Vagina (tissue), 2 donors: Measurements from ENCODE around the gene SEC14L5.

Experiments
- POLR2A ChIP-seq, 2 donors: fragments of 450-650 bp; IDR thresholded peaks; one replicate each; pipeline ENCODE4 v1.6.1; 2017; ENCODE audit warnings: antibody characterized with exemption in 2 of 2, mild to moderate bottlenecking in 2 of 2, moderate library complexity in 2 of 2
- POLR2AphosphoS5 ChIP-seq, 2 donors: sonication (generic); formaldehyde crosslinking; IDR thresholded peaks; one replicate each; pipeline ENCODE4 v1.9.0; 2017; ENCODE audit warnings: antibody characterized with exemption in 2 of 2, mild to moderate bottlenecking in 2 of 2, low read depth in 1 of 2; ENCODE audit not compliant: insufficient read depth in 1 of 2
- TF ChIP-seq, protein P1 (sequence below), 3 experiments: fragments of 450-650 bp in 2 of 3; fragments of 200-600 bp in 1 of 3; sonication (generic) in 1 of 3; IDR thresholded peaks; one replicate each; pipeline ENCODE4 v1.5.1; 2017 to 2019; ENCODE audit warnings: antibody characterized with exemption in 3 of 3, mild to moderate bottlenecking in 2 of 3, moderate library complexity in 2 of 3

- TF ChIP-seq, protein P1, sequence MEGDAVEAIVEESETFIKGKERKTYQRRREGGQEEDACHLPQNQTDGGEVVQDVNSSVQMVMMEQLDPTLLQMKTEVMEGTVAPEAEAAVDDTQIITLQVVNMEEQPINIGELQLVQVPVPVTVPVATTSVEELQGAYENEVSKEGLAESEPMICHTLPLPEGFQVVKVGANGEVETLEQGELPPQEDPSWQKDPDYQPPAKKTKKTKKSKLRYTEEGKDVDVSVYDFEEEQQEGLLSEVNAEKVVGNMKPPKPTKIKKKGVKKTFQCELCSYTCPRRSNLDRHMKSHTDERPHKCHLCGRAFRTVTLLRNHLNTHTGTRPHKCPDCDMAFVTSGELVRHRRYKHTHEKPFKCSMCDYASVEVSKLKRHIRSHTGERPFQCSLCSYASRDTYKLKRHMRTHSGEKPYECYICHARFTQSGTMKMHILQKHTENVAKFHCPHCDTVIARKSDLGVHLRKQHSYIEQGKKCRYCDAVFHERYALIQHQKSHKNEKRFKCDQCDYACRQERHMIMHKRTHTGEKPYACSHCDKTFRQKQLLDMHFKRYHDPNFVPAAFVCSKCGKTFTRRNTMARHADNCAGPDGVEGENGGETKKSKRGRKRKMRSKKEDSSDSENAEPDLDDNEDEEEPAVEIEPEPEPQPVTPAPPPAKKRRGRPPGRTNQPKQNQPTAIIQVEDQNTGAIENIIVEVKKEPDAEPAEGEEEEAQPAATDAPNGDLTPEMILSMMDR (IDR thresholded peaks at IDR 0.05) = no peak
- TF ChIP-seq POLR2A (IDR thresholded peaks at IDR 0.05) (no peak), POLR2AphosphoS5 (IDR thresholded peaks at IDR 0.05; ENCODE audit: insufficient read depth in 1 of 2, low read depth in 1 of 2) (no peak)
Observed at GRCh38 chr16:4928227-4928626, 29.9 kb upstream of the SEC14L5 start.
